ENCODE results near the gene ZNF324B.
A peak's percentile ranks its signal among the peaks of the same experiment; 100 is the strongest.
"Not testable (repeated sequence)": the region's sequence is repeated elsewhere in the genome, so short reads cannot be mapped to it uniquely, and the experiment has no call there.

The ZNF324B gene

DNA sequence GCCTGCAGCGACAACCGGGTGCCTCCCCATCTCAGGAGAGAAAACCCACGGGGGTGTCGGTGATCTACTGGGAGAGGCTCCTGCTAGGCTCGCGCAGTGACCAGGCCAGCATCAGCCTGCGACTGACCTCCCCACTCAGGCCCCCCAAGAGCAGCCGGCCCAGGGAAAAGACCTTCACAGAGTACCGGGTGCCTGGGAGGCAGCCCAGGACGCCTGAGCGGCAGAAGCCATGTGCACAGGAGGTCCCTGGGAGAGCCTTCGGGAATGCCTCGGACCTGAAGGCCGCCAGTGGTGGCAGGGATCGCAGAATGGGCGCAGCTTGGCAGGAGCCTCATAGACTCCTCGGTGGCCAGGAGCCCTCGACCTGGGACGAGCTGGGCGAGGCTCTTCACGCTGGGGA, 3.9 kb downstream of the ZNF324B start:
- no peak for DNase-seq (ENCODE audit: low spot score)

- DNase-seq (ENCODE audit: low spot score) = no peak
Measured at GRCh38 chr19:58456111-58456510, 4.7 kb downstream of the ZNF324B start.

GRCh38 chr19:58460039-58460438, 8.6 kb downstream of the ZNF324B start:
- no peak for DNase-seq (ENCODE audit: low spot score)

- DNase-seq (ENCODE audit: low spot score) = no peak
Measured at GRCh38 chr19:58466089-58466759, 14.8 kb downstream of the ZNF324B start.

DNA sequence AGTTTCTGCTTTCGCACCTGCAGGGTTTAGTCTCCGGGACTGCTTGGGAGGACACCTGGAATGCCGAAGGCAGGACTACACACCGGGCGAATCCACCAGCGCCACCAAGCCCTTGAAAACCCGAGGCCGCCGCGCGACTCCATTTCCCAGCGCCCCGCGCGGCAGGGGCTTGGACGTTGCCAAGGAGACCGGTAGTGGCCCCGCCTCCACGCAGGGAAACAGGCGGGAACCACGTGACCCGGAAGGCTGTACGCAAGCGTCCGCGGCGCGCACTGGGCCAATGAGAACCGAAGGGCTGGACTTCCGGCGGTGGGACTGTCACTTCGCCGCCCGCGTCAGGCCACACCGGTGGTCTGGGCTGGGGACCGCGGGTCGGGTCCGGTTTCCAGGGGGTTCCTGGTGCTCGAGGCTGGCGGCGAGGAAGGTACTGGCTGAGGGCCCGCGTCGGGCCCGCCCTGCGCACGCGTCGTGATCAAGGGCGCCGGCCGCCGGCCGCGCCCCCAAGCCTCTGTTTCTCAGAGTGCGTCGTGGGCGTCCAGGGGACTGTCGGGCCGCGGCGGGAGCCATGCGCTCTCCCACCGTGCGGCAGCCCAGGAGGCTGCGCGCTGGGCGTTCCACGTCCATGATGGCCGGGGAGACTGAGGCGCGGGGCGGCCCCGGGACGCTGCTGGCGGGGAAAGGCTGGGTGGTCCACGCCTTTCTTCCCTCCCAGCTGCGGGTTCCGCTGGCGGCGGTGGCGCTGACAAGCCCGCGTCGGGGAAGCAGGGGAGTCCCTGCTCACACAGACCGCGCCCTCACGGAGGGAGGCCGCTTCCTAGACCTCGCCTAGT, 15.6 kb downstream of the ZNF324B start, which contains the start of gene ZNF324:
Gene ZNF324, plus strand, starts transcription at position 321 of the 830 bp plus-strand sequence. CDS start 2,106 bp downstream, outside the sequence.
- DNase-seq (ENCODE audit: low spot score) = peak; percentile 98

DNA sequence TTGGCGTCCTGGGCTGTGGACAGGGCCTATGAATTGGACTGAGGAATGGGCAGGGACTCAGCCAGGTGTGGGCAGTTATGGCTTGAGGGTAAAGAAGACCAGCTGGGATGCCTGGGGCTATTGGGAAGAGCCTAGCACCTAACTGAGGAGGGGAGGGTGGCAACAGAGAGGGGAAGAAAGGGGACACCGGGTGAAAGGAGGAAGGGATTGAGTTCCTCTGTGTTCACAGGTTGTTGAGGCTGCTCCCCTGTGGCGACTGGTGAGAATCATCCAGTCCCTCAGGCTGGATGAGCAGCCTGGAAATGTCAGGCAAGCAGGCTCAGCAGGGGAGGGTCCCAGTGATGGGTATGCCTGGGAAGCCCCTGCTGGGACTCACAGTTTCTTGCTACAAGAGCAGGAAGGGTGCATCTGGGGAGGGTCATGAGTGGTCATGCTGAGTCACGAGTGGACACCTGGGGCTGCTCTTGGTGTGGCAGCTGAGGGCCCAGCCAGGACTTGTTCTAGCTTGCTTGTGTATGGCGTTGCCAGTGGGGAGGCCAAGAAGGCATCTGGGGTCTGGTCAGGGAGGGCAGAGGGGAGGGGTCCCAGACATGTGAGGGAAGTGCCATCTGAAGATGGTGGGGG, 16.9 kb downstream of the ZNF324B start:
- no peak for DNase-seq (ENCODE audit: low spot score)

DNA sequence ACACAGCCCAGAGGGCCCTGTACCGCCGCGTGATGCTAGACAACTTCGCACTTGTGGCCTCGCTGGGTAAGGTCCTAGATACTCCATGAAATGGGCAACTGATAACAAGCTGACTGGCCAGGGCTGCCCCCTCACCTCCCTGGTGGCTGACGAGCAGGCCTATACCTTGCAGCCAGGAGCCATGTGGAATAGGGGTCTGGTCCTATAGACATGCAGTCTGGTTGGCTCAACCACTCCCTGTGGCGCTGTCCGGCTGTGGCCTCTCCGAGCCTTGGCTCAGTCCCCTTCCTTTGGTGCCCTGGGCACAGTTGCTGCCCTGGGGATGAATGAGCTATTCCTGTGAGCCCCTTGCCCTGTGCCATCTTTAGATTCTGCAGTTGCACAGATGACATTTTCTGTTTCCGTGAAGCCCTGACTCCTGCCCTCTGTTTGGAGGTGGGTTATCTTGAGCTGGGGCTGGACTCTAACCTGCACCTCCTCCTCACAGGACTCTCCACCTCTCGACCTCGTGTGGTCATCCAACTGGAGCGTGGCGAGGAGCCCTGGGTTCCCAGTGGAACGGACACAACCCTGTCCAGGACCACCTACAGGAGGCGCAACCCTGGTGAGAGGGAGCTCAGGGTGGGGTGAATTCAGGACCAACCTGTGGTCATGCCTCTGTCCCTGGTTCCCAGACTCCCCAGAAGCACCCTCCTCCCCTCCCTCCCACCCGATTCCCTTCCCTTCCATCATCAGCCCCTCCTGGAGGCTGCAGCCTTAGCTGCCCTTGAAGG, 18.0 kb downstream of the ZNF324B start:
- DNase-seq (ENCODE audit: low spot score) = no peak

GRCh38 chr19:58470837-58471543, 19.6 kb downstream of the ZNF324B start:
- DNase-seq (ENCODE audit: low spot score) = not testable (repeated sequence)

- no peak for DNase-seq (ENCODE audit: low spot score)
Measured at GRCh38 chr19:58471736-58472135, 20.3 kb downstream of the ZNF324B start.

DNA sequence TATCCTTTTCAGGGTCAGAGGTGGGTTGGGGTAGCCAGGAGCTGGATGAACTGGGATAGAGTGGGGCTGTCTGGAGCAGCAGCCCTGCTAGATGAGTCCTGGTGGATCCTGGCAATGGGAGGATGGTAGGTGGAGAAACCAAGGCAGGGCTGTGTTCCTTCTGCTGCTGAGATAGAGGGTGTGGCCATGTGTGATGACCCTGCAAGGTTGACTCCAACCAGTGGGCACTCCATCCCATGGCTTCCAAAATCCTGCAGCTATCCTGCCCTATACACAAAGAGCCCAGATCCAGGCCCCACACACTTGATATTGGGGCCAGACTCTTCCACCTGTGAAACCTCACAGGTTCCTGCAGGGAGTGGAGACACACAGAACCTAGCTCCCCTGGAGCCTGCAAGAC, 22.4 kb downstream of the ZNF324B start:
- no peak for DNase-seq (ENCODE audit: low spot score)

- peak; percentile 74 for DNase-seq (ENCODE audit: low spot score)
Measured at GRCh38 chr19:58474291-58474996, 23.0 kb downstream of the ZNF324B start.

GRCh38 chr19:58474997-58475713, 23.7 kb downstream of the ZNF324B start:
- no peak for DNase-seq (ENCODE audit: low spot score)

DNA sequence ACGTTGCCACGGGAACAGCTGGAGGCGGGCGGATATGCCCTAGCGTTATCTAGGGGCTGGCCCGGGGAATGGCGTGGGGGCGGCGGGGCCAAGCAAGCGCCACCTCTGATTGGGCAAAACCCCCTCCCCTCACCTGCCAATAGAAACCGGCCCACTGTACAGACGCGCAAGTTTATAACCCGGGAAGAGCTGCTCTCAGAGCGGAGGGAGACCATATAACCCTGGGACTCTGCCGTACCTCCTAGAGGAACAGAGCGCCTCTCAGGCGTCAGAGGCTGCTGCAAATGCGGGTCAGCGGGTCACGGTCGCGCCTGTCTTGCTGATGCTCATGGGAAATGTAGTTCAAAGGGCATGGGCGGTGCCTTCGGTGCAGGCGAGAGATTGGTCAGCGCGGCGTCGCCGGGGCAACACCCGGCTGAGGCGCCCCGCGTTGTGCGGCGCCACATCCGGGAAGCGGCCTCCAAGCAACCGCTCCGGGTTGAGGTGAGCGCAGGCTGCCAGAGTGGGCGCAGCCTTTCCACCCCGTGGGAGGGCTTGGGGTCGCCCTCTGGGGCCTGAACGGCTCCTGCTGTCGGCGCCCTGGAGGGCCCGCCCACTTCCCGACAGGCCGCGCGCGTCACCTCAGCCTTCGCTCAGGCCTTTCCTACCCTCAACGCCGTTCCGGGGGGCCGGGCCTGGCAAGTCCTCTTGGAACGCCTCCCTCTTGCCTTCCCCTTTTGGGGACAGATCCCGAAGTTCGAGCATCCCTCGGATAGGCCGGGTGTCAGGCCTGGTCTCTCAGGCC, 24.5 kb downstream of the ZNF324B start, which contains the start of gene ZNF446:
Gene ZNF446, plus strand, starts transcription at position 639 of the 784 bp plus-strand sequence. CDS start 867 bp downstream, outside the sequence.
- peak; percentile 99 for DNase-seq (ENCODE audit: low spot score)

GRCh38 chr19:58476498-58477015, 25.1 kb downstream of the ZNF324B start:
- peak; percentile 30 for DNase-seq (ENCODE audit: low spot score)

- DNase-seq (ENCODE audit: low spot score) = no peak
Measured at GRCh38 chr19:58477130-58477529, 25.7 kb downstream of the ZNF324B start.

DNA sequence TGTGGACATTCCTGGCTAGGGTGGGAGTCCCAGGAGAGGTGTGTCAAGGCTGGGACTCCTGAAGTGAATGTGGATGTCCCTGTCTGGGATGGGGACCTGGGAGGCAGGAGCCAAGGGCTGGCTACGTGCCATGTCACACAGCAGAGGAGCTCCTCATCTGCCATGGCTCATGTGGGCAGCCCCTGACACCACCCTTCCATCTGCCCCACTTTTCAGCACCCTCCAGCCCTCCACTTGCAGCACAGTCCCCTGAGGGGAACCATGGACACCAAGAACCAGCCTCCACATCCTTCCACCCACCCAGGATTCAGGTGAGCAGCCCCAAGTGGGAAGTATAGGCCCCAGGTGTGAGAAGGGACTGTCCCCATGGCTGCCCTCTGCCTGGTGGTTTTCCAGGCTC, 26.4 kb downstream of the ZNF324B start:
- no peak for DNase-seq (ENCODE audit: low spot score)

DNA sequence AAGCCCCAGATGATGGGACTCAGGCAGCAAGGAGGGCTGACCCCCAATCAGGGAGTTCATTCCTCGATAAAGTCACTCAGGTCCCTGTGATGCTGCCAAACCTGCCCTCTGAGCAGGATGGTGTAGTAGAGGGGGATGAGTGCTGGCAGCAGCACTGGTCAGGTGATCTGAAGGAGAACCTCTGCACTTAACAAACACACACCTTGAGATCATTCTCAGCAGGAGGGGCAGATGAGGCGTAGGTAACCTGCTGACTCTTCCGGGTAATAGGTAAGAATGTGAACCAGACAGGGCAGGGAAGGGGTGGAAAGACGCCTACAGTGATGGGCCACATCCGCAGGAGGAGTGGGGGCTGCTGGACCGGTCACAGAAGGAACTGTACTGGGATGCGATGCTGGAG, 27.9 kb downstream of the ZNF324B start:
- no peak for DNase-seq (ENCODE audit: low spot score)

- no peak for DNase-seq (ENCODE audit: low spot score)
Measured at GRCh38 chr19:58479736-58480480, 28.5 kb downstream of the ZNF324B start.

Measured in SW480 (cell line).